Karpas-422 (cell line): ENCODE measurements around the gene TRHDE. TPM values are rescaled to one million over a fixed set of nuclear protein-coding genes. Genes with fewer than 3 reads are reported as not detected.
"Not testable (repeated sequence)": the region's sequence is repeated elsewhere in the genome, so short reads cannot be mapped to it uniquely, and the experiment has no call there.

Source experiments
- DNase-seq: peaks from one replicate; pipeline ENCODE4 v3.0.0-alpha.2; 2015
- H2AFZ ChIP-seq: fragments of 200-600 bp; sonication (generic); 2 replicates; pipeline ENCODE4 v1.6.1; 2014; ENCODE audit warnings: antibody characterized with exemption, low read length, mixed read lengths
- H3K27ac ChIP-seq: fragments of 200-600 bp; sonication (generic); 2 replicates; pipeline ENCODE4 v1.5.1; 2014; ENCODE audit warnings: mild to moderate bottlenecking, low read length, moderate library complexity
- H3K27me3 ChIP-seq: fragments of 200-600 bp; sonication (generic); 2 replicates; pipeline ENCODE4 v1.6.1; 2014; ENCODE audit warnings: low read length, mixed read lengths
- H3K36me3 ChIP-seq: fragments of 200-600 bp; sonication (generic); 2 replicates; pipeline ENCODE4 v1.6.1; 2014; ENCODE audit warnings: low read length, mixed read lengths; ENCODE audit not compliant: insufficient read depth
- H3K4me1 ChIP-seq: fragments of 200-600 bp; sonication (generic); 2 replicates; pipeline ENCODE4 v1.6.1; 2014; ENCODE audit warnings: mild to moderate bottlenecking, low read length, mixed read lengths
- H3K4me2 ChIP-seq: fragments of 200-600 bp; sonication (generic); 2 replicates; pipeline ENCODE4 v1.6.1; 2014; ENCODE audit warnings: low read length, low read depth, mild to moderate bottlenecking; ENCODE audit not compliant: poor library complexity, severe bottlenecking
- H3K4me3 ChIP-seq: fragments of 200-600 bp; sonication (generic); 2 replicates; pipeline ENCODE4 v1.5.1; 2014; ENCODE audit warnings: mild to moderate bottlenecking, antibody characterized with exemption, low read length, mixed read lengths
- H3K79me2 ChIP-seq: fragments of 200-600 bp; sonication (generic); 2 replicates; pipeline ENCODE4 v1.6.1; 2014; ENCODE audit warnings: mild to moderate bottlenecking, low read length, mixed read lengths
- H3K9ac ChIP-seq: fragments of 200-600 bp; sonication (generic); 2 replicates; pipeline ENCODE4 v1.6.0; 2014; ENCODE audit warnings: low read length
- H3K9me2 ChIP-seq: fragments of 200-600 bp; sonication (generic), shearing (Covaris generic); replicated peaks from 2 replicates; pipeline ENCODE4 v1.6.0; 2014; ENCODE audit warnings: mild to moderate bottlenecking, low read length, moderate library complexity; ENCODE audit not compliant: insufficient read depth
- H3K9me3 ChIP-seq: fragments of 300-700, 200-600 bp; sonication (generic); 2 replicates; pipeline ENCODE4 v1.6.1; 2014; ENCODE audit warnings: low read length, mixed read lengths
- H4K20me1 ChIP-seq: fragments of 200-600 bp; sonication (generic); 2 replicates; pipeline ENCODE4 v1.6.1; 2014; ENCODE audit warnings: mild to moderate bottlenecking, antibody characterized with exemption, low read length, low read depth; ENCODE audit not compliant: insufficient read depth
- total RNA-seq: library from RNA; depleted of rRNA; stranded (reverse); fragments of >200 nt; shearing (Covaris generic); gene quantifications from 2 replicates; pipeline ENCODE4 v1.2.3, GENCODE V29; 2014; ENCODE audit warnings: low replicate concordance

Gene TRHDE
- total RNA-seq, 1 experiment from 2014 or later: not detected

DNA sequence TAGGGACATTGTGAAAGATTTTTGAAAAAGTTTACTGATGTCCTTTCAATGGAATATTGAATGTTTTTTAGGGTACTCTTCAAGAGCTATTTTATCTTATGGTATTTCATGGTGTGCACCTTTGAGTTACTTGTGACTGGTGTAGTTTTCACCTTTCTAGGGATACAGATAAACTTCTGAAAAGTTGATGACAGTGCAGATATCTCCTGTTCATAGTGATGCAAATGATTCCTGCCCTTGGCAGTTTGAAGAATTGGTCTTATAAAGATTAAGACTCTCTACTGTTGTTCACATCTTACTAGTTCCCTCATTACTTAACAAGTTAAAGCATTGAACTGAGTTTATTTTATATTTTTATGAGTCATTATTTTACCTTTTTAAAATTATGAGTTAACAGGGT is 408.9 kb downstream of the TRHDE start:
- no peak overlapping the region for H2AFZ ChIP-seq
- H3K4me3 ChIP-seq: no peak overlapping the region
- H3K36me3 ChIP-seq: no peaks in the 10 kb centered on the region
- H3K9me2 ChIP-seq: no peaks in the 10 kb centered on the region
- H3K9me3 ChIP-seq: no peaks in the 10 kb centered on the region; the same call in 1 of the 2 replicates
- H3K27ac ChIP-seq: no peak overlapping the region
- H3K4me1 ChIP-seq: no peaks in the 10 kb centered on the region
- H4K20me1 ChIP-seq: no peaks in the 10 kb centered on the region
- no peak overlapping the region for H3K4me2 ChIP-seq
- no peak for DNase-seq
- no peak overlapping the region for H3K9ac ChIP-seq
- no peaks in the 10 kb centered on the region for H3K27me3 ChIP-seq
- no peaks in the 10 kb centered on the region for H3K79me2 ChIP-seq

DNA sequence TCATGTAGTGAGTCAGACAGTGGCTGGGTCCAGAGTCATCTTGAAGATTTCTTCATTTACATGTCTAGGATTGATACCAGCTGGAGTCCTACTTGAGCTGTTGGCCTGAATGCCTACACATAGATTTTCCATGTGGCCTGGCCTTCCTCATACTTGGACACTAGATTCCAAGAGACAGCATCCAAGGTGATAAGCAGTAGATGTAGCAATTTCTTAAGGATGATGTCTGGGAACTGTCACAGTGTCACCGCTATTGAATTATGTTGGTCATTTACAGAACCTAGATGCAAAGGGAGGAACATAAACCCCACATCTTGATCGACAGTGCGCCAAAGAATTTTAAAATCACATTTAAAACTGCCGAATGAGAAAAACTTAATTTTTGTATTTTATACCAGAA is 412.3 kb downstream of the TRHDE start:
- Histone ChIP-seq H3K9me3 (peaks cover 3% of the 10 kb centered on the region), H3K4me1 (no peaks in the 10 kb centered on the region), H3K9me2 (no peaks in the 10 kb centered on the region), H3K9ac (no peak overlapping the region), H3K79me2 (no peaks in the 10 kb centered on the region), H4K20me1 (no peaks in the 10 kb centered on the region), H3K27ac (no peak overlapping the region), H3K4me3 (no peak overlapping the region), H2AFZ (no peak overlapping the region), H3K27me3 (no peaks in the 10 kb centered on the region), H3K36me3 (no peaks in the 10 kb centered on the region), H3K4me2 (no peak overlapping the region)
- DNase-seq: no peak

DNA sequence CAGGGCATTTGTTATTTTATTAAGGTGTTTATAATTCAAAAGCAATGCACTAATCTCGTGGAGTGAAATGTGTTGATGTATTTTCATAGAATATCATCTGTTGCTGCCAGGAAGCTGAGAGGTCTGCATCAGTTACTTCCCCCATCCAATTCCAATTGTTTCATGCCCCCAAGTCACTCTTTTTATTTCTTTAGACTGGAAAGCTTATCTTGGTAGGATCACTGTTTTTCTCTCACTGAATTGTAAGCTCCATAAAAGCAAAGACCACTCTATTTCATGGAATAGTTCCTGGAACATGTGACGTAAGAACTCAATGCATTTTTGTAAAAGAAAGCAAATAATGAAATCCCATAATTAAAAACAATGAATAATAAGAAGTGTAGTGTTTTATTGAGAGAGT is 420.2 kb downstream of the TRHDE start:
- Histone ChIP-seq H3K4me3 (no peak overlapping the region), H3K27ac (no peak overlapping the region), H3K9me3 (peaks cover 13% of the 10 kb centered on the region; the same call in 1 of the 2 replicates)

DNA sequence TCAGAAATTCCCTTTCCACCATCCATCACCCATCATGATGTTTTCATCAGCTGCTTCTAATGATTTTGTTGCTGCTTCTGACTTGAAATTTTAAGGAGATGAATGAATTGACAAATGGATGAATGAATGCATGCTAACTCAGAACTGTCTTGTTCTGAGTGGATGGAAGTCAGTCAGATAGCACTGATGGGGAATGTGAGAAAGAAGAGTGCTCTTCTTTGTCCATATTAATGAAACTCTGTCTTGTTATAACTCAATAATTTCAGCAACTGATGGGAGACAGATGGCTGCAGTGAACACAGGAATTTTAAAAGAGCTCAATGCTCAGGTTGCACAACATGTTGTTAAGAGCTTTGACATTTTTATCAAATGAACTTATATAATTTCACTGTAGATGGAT is 422.0 kb downstream of the TRHDE start:
- Histone ChIP-seq H3K27me3 (no peaks in the 10 kb centered on the region), H3K9ac (no peak overlapping the region), H3K27ac (no peak overlapping the region), H3K4me2 (no peak overlapping the region), H3K9me3 (0 out of 2 replicates have a peak, but pooled peaks cover 10% of the 10 kb centered on the region), H4K20me1 (no peaks in the 10 kb centered on the region), H3K4me3 (no peak overlapping the region), H3K4me1 (no peaks in the 10 kb centered on the region), H3K36me3 (no peaks in the 10 kb centered on the region), H3K79me2 (no peaks in the 10 kb centered on the region), H2AFZ (no peak overlapping the region), H3K9me2 (no peaks in the 10 kb centered on the region)
- DNase-seq: no peak

More for the DNA sequence above, 420.2 kb downstream of the TRHDE start:
- no peaks in the 10 kb centered on the region for H3K27me3 ChIP-seq
- no peaks in the 10 kb centered on the region for H3K79me2 ChIP-seq
- H4K20me1 ChIP-seq: no peaks in the 10 kb centered on the region
- DNase-seq: no peak
- H3K9me2 ChIP-seq: no peaks in the 10 kb centered on the region
- no peaks in the 10 kb centered on the region for H3K36me3 ChIP-seq
- H2AFZ ChIP-seq: no peak overlapping the region
- H3K9ac ChIP-seq: no peak overlapping the region
- no peak overlapping the region for H3K4me2 ChIP-seq
- no peaks in the 10 kb centered on the region for H3K4me1 ChIP-seq

DNA sequence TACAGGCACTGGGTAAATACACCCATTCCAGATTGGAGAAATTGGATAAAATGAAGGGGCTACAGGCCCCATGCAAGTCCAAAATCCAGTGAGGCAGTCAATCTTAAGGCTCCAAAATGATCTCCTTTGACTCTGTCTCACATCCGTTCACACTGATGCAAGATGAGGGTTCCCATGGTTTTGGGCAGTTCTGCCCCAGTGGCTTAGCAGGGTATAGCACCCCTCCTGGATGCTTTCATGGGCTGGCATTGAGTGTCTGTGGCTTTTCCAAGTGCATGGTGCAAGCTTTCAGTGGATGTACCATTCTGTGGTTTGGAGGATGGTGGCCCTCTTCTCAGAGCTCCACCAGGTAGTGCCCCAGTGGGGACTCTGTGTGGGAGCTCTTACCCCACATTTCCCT is 427.2 kb downstream of the TRHDE start:
- Histone ChIP-seq H3K9ac (no peak overlapping the region), H3K79me2 (no peaks in the 10 kb centered on the region), H3K27me3 (no peaks in the 10 kb centered on the region), H3K27ac (no peak overlapping the region), H3K4me2 (no peak overlapping the region), H3K9me2 (no peaks in the 10 kb centered on the region), H4K20me1 (no peaks in the 10 kb centered on the region), H3K4me3 (no peak overlapping the region), H2AFZ (no peak overlapping the region), H3K36me3 (no peaks in the 10 kb centered on the region), H3K9me3 (0 out of 2 replicates have a peak, but pooled peaks cover 3% of the 10 kb centered on the region), H3K4me1 (no peaks in the 10 kb centered on the region)
- DNase-seq: no peak

DNA sequence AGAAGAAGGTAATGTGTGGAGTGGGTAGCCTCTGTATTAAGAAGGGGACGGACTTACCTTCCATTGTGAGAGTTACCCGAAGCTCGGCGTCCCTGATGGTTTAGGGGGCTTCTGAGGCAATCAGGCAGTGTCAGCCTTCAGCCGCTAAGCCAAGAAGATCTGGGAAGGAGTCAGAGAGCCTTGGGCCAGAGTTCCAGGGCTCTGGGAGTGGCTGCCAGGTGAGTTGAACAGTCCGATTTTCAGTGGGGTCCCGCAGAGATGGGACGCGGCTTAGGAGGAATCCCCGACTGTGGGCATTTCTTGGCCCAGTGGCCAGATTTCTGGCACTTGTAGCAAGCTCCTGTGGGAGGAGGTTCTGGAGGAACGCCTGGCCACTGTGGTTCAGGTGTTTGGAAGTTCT is 439.9 kb downstream of the TRHDE start:
- DNase-seq, H4K20me1 ChIP-seq, H3K4me1 ChIP-seq, H3K79me2 ChIP-seq, H3K27me3 ChIP-seq, H3K4me3 ChIP-seq, H3K9ac ChIP-seq, H3K9me3 ChIP-seq, H3K36me3 ChIP-seq, H3K27ac ChIP-seq, H2AFZ ChIP-seq, H3K4me2 ChIP-seq, H3K9me2 ChIP-seq: not testable (repeated sequence)

DNA sequence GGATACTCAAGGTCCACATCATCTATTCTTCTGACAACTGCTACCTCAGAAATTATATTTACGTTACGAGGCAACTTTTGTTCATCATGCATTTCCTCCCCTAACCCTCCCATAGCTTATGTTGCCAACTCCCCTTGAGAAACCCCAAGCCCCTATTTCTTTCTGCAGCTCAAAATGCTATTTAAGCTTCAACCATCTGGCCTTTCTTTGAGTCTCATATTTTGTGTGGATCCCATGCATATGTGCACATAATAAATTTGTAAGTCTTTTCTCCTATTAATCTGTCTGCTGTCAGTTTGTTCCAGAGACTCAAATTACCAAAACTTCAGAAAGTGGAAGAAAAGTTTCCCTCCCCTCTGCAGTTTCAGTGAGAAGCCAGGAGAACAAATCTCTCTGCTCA is 444.1 kb downstream of the TRHDE start:
- DNase-seq: no peak
- Histone ChIP-seq H3K9me3 (peaks cover 3% of the 10 kb centered on the region), H3K79me2 (no peaks in the 10 kb centered on the region), H3K4me3 (no peak overlapping the region), H3K27me3 (no peaks in the 10 kb centered on the region), H3K36me3 (no peaks in the 10 kb centered on the region), H2AFZ (no peak overlapping the region), H3K27ac (no peak overlapping the region), H3K4me1 (no peaks in the 10 kb centered on the region), H3K9ac (no peak overlapping the region), H3K9me2 (no peaks in the 10 kb centered on the region), H3K4me2 (no peak overlapping the region), H4K20me1 (no peaks in the 10 kb centered on the region)

DNA sequence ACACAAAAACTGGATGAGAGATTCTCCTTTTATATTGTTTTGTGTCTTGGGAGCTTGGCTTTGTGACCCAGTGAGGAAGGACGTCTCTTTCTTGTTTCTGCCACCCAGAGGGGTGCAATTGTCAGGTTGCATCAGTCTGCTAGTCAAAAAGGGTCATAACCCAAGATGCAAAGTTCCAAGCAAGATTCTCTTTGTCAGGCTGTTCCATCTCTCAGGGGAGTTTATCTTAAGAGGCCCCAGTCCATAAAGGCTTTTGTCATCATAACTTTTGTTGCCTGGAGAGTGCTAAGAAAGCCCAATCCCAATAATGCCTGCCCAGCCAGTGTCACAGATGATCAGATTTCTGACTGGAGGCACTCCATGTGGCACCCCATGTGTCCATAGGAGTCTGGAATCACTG is 444.9 kb downstream of the TRHDE start:
- Histone ChIP-seq H3K4me3 (no peak overlapping the region), H3K27me3 (no peaks in the 10 kb centered on the region), H3K9me2 (no peaks in the 10 kb centered on the region), H3K27ac (no peak overlapping the region), H3K4me2 (no peak overlapping the region), H3K36me3 (no peaks in the 10 kb centered on the region), H3K9ac (no peak overlapping the region), H3K79me2 (no peaks in the 10 kb centered on the region), H2AFZ (no peak overlapping the region), H3K4me1 (no peaks in the 10 kb centered on the region), H4K20me1 (no peaks in the 10 kb centered on the region), H3K9me3 (peaks cover 3% of the 10 kb centered on the region)
- no peak for DNase-seq
